ENCODE results near the gene KLHL6.

Gene KLHL6

DNA sequence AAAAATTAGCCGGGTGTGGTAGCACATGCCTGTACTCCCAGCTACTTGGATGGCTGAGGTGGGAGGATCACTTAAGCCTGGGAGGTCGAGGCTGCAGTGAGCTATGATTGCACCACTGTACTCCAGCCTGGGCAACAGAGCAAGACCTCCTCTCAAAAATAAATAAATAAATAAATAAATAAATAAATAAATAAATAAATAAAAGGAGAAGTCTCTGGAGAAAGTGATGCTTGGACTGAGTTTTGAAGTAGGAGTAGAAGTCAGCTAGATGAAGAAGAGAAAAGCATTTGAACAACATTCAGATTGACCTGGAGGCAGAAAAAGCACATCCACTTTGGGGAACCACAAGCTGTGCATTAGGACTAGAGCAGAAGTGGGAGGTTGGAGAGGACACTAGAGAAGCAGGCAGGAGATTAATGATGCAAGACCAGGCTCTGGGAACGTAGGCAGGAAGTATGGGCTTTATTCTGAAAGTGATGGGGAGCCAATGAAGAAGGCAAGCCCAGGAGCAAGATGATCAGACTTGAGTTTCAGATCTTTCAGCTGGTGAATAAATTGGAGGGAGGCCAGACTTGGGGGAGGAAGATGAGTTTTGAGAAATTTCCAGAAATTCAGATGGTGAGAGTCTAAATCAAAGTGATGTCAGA is 48.7 kb downstream of the KLHL6 start:
- no peaks in the 10 kb centered on the region for H4K20me1 ChIP-seq
- H3K9me3 ChIP-seq = peaks cover 30% of the 10 kb centered on the region
- no peaks in the 10 kb centered on the region for H3K27me3 ChIP-seq
- peaks cover 31% of the 10 kb centered on the region for H3K4me1 ChIP-seq
- H3K4me3 ChIP-seq = no peak overlapping the region
- no peak overlapping the region for H3K4me2 ChIP-seq
- no peak overlapping the region for H3K27ac ChIP-seq
- no peak for TF ChIP-seq Cebpa-rat (IDR thresholded peaks at IDR 0.05)
- H3K36me3 ChIP-seq = peaks cover 66% of the 10 kb centered on the region
- no peak overlapping the region for H3K9ac ChIP-seq

DNA sequence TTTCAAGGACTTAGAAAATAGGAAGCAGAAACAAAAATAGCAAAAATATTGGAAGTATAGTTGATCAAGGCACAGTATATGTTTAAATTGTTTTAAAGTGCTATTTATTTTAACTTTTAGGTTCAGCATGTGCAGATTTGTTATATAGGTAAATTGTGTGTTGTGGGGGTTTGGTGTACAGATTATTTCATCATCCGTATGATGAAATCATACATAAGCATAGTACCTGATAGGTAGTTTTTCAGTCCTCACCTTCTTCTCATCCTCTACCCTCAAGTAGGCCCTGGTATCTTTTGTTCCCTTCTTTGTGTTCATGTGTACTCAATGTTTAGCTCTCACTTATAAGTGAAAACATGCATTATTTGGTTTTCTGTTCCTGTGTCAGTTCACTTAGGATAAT is 50.9 kb downstream of the KLHL6 start:
- no peak for TF ChIP-seq Cebpa-rat (IDR thresholded peaks at IDR 0.05)
- Histone ChIP-seq H3K4me1 (peaks cover 11% of the 10 kb centered on the region; the same call in 1 of the 2 replicates), H3K27ac (no peak overlapping the region), H3K36me3 (peaks cover 88% of the 10 kb centered on the region), H3K27me3 (no peaks in the 10 kb centered on the region), H3K4me2 (no peak overlapping the region), H4K20me1 (no peaks in the 10 kb centered on the region), H3K9me3 (peaks cover 30% of the 10 kb centered on the region), H3K4me3 (no peak overlapping the region), H3K9ac (no peak overlapping the region)

DNA sequence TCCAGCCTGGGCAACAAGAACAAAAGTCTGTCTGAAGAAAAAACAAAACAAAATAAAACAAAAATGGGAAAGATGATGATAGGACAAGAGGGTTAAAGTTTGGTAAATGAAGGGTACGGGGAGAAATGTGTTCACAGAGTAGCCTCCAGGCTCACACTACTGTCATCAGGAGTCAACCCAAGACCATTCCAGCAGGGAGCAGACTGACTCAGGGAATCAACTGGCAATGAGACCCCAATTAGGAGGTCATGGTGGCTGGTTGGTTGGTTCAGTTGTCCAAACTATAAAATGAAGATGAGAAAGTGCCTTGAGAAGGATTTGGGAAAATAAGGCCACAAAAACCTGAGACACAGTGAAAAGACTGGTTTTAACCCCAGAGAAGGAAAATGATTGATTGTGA is 51.8 kb downstream of the KLHL6 start:
- H3K4me1 ChIP-seq = peaks cover 6% of the 10 kb centered on the region; the same call in 1 of the 2 replicates
- H3K27ac ChIP-seq = no peak overlapping the region
- no peak for TF ChIP-seq Cebpa-rat (IDR thresholded peaks at IDR 0.05)
- H4K20me1 ChIP-seq = no peaks in the 10 kb centered on the region
- H3K27me3 ChIP-seq = no peaks in the 10 kb centered on the region
- no peak overlapping the region for H3K4me3 ChIP-seq
- no peak overlapping the region for H3K9ac ChIP-seq
- peaks cover 30% of the 10 kb centered on the region for H3K9me3 ChIP-seq
- H3K4me2 ChIP-seq = no peak overlapping the region
- H3K36me3 ChIP-seq = peaks cover 97% of the 10 kb centered on the region

DNA sequence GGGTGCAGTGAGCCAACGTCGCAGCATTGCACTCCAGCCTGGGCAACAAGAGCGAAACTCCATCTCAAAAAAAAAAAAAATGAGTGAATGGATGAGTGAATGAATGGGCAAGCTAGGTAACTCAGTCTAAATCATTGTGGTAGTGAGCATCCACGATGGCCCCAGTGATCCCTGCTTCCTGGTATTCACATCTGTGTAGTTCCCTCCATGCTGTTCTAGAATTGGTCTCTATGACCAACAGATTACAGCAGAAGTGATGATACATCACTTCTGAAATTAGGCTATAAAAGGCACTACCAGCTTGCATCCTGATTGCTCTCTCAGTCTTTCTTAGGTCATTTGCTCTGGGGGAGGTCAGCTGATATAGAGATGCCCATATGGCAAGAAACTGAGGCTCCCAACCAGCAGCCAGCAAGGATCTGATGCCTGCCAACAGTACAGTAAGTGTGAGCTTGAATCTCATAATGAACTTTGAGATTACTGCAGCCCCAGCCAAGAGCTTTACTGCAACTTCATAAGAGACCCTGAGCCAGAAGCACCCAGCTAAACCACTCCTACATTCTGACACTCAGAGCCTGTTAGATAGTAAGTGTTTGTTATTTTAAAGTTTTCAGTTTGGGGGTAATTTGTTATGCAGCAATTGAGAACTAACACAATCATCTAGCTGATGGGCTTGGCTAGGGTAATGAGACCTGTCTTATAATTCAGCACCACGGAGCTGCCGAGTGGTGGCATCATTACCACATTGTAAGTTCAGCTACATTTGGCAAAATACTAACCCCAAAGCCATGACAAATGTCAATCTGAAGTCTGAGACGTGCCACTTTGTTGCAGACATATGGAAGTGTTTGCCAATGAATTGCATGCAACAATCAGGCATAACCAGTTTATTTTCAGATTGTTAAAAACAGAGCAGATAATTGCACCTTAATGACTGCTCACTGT is 53.0 kb downstream of the KLHL6 start:
- no peaks in the 10 kb centered on the region for H3K27me3 ChIP-seq
- peaks cover 23% of the 10 kb centered on the region for H3K9me3 ChIP-seq
- no peak for TF ChIP-seq Cebpa-rat (IDR thresholded peaks at IDR 0.05)
- H3K4me3 ChIP-seq = no peak overlapping the region
- H3K4me1 ChIP-seq = peaks cover 6% of the 10 kb centered on the region; the same call in 1 of the 2 replicates
- H3K27ac ChIP-seq = no peak overlapping the region
- peaks cover 99% of the 10 kb centered on the region for H3K36me3 ChIP-seq
- H4K20me1 ChIP-seq = no peaks in the 10 kb centered on the region
- H3K4me2 ChIP-seq = no peak overlapping the region
- H3K9ac ChIP-seq = no peak overlapping the region

DNA sequence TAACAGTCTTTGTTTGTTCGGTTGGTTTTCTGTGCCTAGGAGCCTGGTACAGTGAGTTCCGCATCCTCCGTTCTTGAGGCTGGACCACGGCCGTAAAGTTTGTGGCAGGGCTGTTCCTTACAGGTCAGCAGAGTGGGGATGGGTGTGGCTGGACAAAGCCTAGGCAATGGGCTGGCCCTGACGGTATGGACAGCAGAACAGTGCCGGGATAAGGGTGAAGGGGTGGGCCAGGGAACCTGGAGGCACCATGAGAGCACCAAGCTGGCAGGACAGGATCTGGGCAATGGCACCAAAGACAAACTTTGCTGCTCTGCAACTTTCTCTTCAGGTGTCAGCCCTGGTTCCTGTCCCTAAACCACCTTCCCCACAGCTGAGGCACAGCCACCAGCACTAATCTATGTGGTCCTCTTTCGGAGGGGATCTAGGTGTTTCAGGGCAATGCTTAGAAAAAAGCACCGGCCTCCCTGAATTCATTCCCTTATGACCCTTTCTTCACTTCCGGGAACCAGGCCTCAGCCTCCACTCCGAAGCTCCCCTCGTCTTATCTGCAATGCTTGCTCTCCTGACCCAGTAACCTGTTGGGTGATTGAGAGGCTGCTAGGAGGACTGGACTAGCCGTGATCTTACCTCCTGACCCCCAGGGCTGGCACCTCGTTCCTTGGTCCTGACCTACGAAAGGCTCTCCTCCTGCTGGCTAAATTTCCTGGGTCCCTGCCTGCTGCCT is 54.4 kb downstream of the KLHL6 start:
- no peak overlapping the region for H3K4me2 ChIP-seq

DNA sequence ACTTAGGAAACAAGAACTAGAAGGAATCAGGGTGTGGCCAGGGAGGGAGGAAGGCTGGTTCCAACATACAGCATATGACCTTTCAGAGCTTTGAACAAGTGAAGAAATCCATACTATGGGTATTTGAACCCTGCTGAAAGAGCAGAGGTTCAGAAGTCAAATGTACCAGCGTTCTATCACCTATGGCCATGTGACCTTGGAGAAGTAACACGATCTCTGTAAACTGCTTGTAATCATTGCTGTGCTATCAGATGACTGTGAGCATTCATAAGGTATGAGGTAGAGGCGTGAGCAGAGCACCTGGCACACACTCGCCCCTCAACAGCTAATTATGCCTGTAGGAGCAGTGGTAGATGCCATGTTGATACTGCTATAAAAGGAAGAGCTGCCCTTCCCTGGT is 55.2 kb downstream of the KLHL6 start:
- TF ChIP-seq Cebpa-rat (IDR thresholded peaks at IDR 0.05) = no peak
- no peaks in the 10 kb centered on the region for H3K4me1 ChIP-seq
- H3K36me3 ChIP-seq = peaks cover 87% of the 10 kb centered on the region
- no peak overlapping the region for H3K4me2 ChIP-seq
- H3K27me3 ChIP-seq = no peaks in the 10 kb centered on the region
- no peak overlapping the region for H3K27ac ChIP-seq
- H3K9ac ChIP-seq = no peak overlapping the region
- H3K4me3 ChIP-seq = no peak overlapping the region
- no peaks in the 10 kb centered on the region for H4K20me1 ChIP-seq
- peaks cover 13% of the 10 kb centered on the region; the same call in 1 of the 2 replicates for H3K9me3 ChIP-seq

More for the DNA sequence above, 54.4 kb downstream of the KLHL6 start:
- Histone ChIP-seq H3K4me3 (no peak overlapping the region), H3K9ac (no peak overlapping the region), H3K4me1 (no peaks in the 10 kb centered on the region), H4K20me1 (no peaks in the 10 kb centered on the region), H3K36me3 (peaks cover 95% of the 10 kb centered on the region), H3K9me3 (peaks cover 18% of the 10 kb centered on the region), H3K27me3 (no peaks in the 10 kb centered on the region), H3K27ac (no peak overlapping the region)
- no peak for TF ChIP-seq Cebpa-rat (IDR thresholded peaks at IDR 0.05)

DNA sequence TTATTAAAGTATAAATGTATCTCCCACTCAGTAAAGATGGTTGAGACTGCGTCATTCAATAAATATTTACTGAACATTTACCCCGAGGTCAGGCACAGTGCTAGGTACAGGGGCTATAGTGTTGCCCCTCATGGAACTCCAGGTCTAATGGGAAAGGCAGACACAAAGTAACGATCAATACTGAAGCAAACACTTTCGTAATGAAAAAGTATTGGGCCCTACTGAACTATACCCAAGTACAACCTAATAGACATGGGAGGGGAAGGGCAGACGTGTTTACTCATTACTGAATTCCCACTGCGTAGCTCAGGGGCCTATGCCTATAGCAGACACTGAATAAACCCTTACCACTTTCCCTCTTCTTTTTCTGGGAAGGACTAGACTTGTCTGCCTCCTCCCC is 56.9 kb downstream of the KLHL6 start:
- Histone ChIP-seq H3K27ac (no peak overlapping the region), H3K4me3 (no peak overlapping the region), H4K20me1 (no peaks in the 10 kb centered on the region), H3K4me2 (no peak overlapping the region), H3K36me3 (peaks cover 81% of the 10 kb centered on the region), H3K9ac (no peak overlapping the region), H3K27me3 (no peaks in the 10 kb centered on the region), H3K9me3 (peaks cover 9% of the 10 kb centered on the region; the same call in 1 of the 2 replicates), H3K4me1 (no peaks in the 10 kb centered on the region)
- no peak for TF ChIP-seq Cebpa-rat (IDR thresholded peaks at IDR 0.05)

DNA sequence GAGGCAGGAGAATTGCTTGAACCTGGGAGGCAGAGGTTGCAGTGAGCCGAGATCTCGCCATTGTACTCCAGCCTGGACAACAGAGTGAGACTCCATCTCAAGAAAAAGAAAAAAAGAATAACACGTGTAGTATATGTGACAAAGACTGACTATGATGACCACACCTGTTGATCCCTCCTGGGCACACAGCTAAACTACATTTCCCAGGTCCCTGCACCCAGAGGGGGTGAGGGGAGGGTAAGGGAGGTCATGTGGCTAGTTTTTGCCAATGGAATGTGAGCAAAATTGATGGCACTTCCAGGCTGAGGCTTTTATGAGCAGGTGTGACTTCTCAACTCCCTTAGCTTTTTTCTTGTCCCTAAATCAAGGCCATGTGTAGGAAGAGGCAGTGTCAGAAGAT is 58.2 kb downstream of the KLHL6 start:
- no peak for TF ChIP-seq Cebpa-rat (IDR thresholded peaks at IDR 0.05)
- Histone ChIP-seq H3K9ac (no peak overlapping the region), H3K36me3 (peaks cover 81% of the 10 kb centered on the region), H4K20me1 (no peaks in the 10 kb centered on the region), H3K4me3 (no peak overlapping the region), H3K9me3 (peaks cover 12% of the 10 kb centered on the region), H3K27ac (no peak overlapping the region), H3K27me3 (no peaks in the 10 kb centered on the region), H3K4me2 (no peak overlapping the region), H3K4me1 (no peaks in the 10 kb centered on the region)

DNA sequence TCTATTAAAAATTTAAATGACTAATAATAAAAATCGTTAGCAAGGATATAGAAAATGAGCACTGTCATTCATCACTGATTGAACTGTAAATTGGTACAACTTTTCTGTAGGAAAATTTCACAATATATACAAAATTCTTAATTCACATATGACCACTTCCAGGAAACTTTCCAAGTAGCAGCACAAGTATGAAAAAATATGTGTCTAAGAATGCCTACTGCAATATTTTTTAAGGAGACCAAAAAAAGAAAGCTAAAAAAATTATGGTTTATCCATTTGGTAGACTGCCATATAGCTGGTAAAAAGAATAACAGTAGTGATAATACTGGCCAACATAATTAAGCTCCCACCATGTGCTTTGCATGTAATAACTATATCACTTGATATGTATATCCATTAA is 59.2 kb downstream of the KLHL6 start:
- no peaks in the 10 kb centered on the region for H4K20me1 ChIP-seq
- no peak overlapping the region for H3K27ac ChIP-seq
- peaks cover 8% of the 10 kb centered on the region for H3K4me1 ChIP-seq
- peaks cover 81% of the 10 kb centered on the region for H3K36me3 ChIP-seq
- H3K27me3 ChIP-seq = no peaks in the 10 kb centered on the region
- H3K4me3 ChIP-seq = no peak overlapping the region
- no peak overlapping the region for H3K4me2 ChIP-seq
- peaks cover 19% of the 10 kb centered on the region for H3K9me3 ChIP-seq
- no peak for TF ChIP-seq Cebpa-rat (IDR thresholded peaks at IDR 0.05)
- no peak overlapping the region for H3K9ac ChIP-seq
